ENCODE measurements around the gene CDH2. TPM values are rescaled to one million over a fixed set of nuclear protein-coding genes. Genes with fewer than 3 reads are reported as not detected.

The CDH2 gene
- total and polyA plus RNA-seq, 2 experiments from 2014 or later = 14.7 to 36.9 TPM

DNA sequence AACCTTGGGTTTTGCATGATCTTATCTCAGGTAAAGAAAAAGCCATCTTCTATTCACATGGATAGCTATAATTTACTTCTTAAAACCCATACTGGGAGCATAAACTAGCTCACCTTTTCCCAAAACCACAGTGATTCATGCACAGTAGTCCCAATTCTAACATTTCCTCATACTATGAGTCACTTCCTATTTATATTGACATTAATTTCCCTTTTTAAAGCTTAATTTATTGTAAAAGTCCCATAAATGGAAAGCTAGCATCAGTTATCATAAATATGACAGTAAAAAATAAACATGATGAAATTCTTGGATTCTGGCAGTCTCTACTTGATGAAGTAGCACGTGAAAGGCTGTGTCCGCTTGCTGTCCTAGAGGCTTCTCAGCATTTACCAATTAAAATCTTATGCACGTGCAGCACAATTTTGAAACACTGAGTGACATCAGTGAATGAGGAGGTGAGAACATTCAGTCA lies 180.1 kb downstream of the CDH2 start:
- Histone ChIP-seq H3K4me1 (ENCODE audit: insufficient read depth) (no peaks in the 10 kb centered on the region), H3K27me3 (ENCODE audit: insufficient read depth) (no peaks in the 10 kb centered on the region), H3K79me2 (replicated peaks; ENCODE audit: insufficient read depth) (no peaks in the 10 kb centered on the region), H2AFZ (no peak overlapping the region), H3F3A (replicated peaks; ENCODE audit: low read depth) (no peaks in the 10 kb centered on the region), H4K20me1 (replicated peaks; ENCODE audit: insufficient read depth) (no peaks in the 10 kb centered on the region), H3K9me2 (ENCODE audit: insufficient read depth) (no peaks in the 10 kb centered on the region), H3K4me3 (no peak overlapping the region), H3K27ac (ENCODE audit: low read depth) (no peak overlapping the region), H3K36me3 (ENCODE audit: insufficient read depth) (no peaks in the 10 kb centered on the region), H3K4me2 (no peak overlapping the region)
- Mint-ChIP-seq H3K9me3 (no peaks in the 10 kb centered on the region; the same call in 2 of the 3 replicates), H3K4me3 (no peak overlapping the region), H3K4me1 (peaks cover 5% of the 10 kb centered on the region; the same call in 1 of the 3 replicates), H3K27me3 (ENCODE audit: insufficient read depth, low read depth, poor library complexity) (no peaks in the 10 kb centered on the region), H3K36me3 (ENCODE audit: low read depth) (peaks cover 16% of the 10 kb centered on the region; the same call in 2 of the 3 replicates), H3K27ac (no peak overlapping the region)
- TF ChIP-seq JUNB (IDR thresholded peaks at IDR 0.05; ENCODE audit: unreplicated experiment) = no peak
- TF ChIP-seq POLR2AphosphoS5 (IDR thresholded peaks at IDR 0.05; ENCODE audit: low read depth) = no peak
- TF ChIP-seq, protein P1, sequence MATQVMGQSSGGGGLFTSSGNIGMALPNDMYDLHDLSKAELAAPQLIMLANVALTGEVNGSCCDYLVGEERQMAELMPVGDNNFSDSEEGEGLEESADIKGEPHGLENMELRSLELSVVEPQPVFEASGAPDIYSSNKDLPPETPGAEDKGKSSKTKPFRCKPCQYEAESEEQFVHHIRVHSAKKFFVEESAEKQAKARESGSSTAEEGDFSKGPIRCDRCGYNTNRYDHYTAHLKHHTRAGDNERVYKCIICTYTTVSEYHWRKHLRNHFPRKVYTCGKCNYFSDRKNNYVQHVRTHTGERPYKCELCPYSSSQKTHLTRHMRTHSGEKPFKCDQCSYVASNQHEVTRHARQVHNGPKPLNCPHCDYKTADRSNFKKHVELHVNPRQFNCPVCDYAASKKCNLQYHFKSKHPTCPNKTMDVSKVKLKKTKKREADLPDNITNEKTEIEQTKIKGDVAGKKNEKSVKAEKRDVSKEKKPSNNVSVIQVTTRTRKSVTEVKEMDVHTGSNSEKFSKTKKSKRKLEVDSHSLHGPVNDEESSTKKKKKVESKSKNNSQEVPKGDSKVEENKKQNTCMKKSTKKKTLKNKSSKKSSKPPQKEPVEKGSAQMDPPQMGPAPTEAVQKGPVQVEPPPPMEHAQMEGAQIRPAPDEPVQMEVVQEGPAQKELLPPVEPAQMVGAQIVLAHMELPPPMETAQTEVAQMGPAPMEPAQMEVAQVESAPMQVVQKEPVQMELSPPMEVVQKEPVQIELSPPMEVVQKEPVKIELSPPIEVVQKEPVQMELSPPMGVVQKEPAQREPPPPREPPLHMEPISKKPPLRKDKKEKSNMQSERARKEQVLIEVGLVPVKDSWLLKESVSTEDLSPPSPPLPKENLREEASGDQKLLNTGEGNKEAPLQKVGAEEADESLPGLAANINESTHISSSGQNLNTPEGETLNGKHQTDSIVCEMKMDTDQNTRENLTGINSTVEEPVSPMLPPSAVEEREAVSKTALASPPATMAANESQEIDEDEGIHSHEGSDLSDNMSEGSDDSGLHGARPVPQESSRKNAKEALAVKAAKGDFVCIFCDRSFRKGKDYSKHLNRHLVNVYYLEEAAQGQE (IDR thresholded peaks at IDR 0.05; ENCODE audit: unreplicated experiment) = no peak
- no peak for TF ChIP-seq NANOG (IDR thresholded peaks at IDR 0.05; ENCODE audit: borderline replicate concordance)
- no peak for TF ChIP-seq CREB1 (CRISPR knock-in tag; IDR thresholded peaks at IDR 0.05; ENCODE audit: low read depth)
- TF ChIP-seq EZH2 (IDR thresholded peaks at IDR 0.05; ENCODE audit: low read depth, unreplicated experiment) = no peak
- TF ChIP-seq, protein P2, sequence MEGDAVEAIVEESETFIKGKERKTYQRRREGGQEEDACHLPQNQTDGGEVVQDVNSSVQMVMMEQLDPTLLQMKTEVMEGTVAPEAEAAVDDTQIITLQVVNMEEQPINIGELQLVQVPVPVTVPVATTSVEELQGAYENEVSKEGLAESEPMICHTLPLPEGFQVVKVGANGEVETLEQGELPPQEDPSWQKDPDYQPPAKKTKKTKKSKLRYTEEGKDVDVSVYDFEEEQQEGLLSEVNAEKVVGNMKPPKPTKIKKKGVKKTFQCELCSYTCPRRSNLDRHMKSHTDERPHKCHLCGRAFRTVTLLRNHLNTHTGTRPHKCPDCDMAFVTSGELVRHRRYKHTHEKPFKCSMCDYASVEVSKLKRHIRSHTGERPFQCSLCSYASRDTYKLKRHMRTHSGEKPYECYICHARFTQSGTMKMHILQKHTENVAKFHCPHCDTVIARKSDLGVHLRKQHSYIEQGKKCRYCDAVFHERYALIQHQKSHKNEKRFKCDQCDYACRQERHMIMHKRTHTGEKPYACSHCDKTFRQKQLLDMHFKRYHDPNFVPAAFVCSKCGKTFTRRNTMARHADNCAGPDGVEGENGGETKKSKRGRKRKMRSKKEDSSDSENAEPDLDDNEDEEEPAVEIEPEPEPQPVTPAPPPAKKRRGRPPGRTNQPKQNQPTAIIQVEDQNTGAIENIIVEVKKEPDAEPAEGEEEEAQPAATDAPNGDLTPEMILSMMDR (conservative IDR thresholded peaks at IDR 0.05; ENCODE audit: low read depth in 2 of 2) = no peak
- TF ChIP-seq EZH2phosphoT487 (IDR thresholded peaks at IDR 0.05; ENCODE audit: unreplicated experiment) = no peak
- no peak for TF ChIP-seq ZNF331 (CRISPR knock-in tag; IDR thresholded peaks at IDR 0.05; ENCODE audit: low read depth)
- TF ChIP-seq, protein P3, sequence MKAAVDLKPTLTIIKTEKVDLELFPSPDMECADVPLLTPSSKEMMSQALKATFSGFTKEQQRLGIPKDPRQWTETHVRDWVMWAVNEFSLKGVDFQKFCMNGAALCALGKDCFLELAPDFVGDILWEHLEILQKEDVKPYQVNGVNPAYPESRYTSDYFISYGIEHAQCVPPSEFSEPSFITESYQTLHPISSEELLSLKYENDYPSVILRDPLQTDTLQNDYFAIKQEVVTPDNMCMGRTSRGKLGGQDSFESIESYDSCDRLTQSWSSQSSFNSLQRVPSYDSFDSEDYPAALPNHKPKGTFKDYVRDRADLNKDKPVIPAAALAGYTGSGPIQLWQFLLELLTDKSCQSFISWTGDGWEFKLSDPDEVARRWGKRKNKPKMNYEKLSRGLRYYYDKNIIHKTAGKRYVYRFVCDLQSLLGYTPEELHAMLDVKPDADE (IDR thresholded peaks at IDR 0.05) = no peak
- TF ChIP-seq STAT1 (IDR thresholded peaks at IDR 0.05; ENCODE audit: unreplicated experiment) = no peak
- no peak for TF ChIP-seq ZNF114 (CRISPR knock-in tag; IDR thresholded peaks at IDR 0.05)
- TF ChIP-seq, protein P4, sequence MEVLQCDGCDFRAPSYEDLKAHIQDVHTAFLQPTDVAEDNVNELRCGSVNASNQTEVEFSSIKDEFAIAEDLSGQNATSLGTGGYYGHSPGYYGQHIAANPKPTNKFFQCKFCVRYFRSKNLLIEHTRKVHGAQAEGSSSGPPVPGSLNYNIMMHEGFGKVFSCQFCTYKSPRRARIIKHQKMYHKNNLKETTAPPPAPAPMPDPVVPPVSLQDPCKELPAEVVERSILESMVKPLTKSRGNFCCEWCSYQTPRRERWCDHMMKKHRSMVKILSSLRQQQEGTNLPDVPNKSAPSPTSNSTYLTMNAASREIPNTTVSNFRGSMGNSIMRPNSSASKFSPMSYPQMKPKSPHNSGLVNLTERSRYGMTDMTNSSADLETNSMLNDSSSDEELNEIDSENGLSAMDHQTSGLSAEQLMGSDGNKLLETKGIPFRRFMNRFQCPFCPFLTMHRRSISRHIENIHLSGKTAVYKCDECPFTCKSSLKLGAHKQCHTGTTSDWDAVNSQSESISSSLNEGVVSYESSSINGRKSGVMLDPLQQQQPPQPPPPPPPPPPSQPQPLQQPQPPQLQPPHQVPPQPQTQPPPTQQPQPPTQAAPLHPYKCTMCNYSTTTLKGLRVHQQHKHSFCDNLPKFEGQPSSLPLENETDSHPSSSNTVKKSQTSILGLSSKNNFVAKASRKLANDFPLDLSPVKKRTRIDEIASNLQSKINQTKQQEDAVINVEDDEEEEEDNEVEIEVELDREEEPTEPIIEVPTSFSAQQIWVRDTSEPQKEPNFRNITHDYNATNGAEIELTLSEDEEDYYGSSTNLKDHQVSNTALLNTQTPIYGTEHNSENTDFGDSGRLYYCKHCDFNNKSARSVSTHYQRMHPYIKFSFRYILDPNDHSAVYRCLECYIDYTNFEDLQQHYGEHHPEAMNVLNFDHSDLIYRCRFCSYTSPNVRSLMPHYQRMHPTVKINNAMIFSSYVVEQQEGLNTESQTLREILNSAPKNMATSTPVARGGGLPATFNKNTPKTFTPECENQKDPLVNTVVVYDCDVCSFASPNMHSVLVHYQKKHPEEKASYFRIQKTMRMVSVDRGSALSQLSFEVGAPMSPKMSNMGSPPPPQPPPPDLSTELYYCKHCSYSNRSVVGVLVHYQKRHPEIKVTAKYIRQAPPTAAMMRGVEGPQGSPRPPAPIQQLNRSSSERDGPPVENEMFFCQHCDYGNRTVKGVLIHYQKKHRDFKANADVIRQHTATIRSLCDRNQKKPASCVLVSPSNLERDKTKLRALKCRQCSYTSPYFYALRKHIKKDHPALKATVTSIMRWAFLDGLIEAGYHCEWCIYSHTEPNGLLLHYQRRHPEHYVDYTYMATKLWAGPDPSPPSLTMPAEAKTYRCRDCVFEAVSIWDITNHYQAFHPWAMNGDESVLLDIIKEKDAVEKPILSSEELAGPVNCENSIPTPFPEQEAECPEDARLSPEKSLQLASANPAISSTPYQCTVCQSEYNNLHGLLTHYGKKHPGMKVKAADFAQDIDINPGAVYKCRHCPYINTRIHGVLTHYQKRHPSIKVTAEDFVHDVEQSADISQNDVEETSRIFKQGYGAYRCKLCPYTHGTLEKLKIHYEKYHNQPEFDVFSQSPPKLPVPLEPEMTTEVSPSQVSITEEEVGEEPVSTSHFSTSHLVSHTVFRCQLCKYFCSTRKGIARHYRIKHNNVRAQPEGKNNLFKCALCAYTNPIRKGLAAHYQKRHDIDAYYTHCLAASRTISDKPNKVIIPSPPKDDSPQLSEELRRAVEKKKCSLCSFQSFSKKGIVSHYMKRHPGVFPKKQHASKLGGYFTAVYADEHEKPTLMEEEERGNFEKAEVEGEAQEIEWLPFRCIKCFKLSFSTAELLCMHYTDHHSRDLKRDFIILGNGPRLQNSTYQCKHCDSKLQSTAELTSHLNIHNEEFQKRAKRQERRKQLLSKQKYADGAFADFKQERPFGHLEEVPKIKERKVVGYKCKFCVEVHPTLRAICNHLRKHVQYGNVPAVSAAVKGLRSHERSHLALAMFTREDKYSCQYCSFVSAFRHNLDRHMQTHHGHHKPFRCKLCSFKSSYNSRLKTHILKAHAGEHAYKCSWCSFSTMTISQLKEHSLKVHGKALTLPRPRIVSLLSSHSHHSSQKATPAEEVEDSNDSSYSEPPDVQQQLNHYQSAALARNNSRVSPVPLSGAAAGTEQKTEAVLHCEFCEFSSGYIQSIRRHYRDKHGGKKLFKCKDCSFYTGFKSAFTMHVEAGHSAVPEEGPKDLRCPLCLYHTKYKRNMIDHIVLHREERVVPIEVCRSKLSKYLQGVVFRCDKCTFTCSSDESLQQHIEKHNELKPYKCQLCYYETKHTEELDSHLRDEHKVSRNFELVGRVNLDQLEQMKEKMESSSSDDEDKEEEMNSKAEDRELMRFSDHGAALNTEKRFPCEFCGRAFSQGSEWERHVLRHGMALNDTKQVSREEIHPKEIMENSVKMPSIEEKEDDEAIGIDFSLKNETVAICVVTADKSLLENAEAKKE (CRISPR knock-in tag; IDR thresholded peaks at IDR 0.05) = no peak
- no peak for DNase-seq (ENCODE audit: low spot score)
- no peak for ATAC-seq
